ENCODE results near the gene NRG3. TPM values are rescaled to one million over a fixed set of nuclear protein-coding genes. Genes with fewer than 3 reads are reported as not detected.
"Not testable (repeated sequence)": the region's sequence is repeated elsewhere in the genome, so short reads cannot be mapped to it uniquely, and the experiment has no call there.

The NRG3 gene
- total RNA-seq, 8 experiments from 2014 or later, result 0.28 to 17.2 (median 13.6) TPM; not detected in 1

- no peak overlapping the region for H3K27ac ChIP-seq
- no peak for ATAC-seq (replicated peaks in 6 of 8)
- WGBS, 10 experiments, result 10 to 100% (median 88%) methylated on average over 1 to 2 of the region's 2 CpGs; no CpG with 5 or more reads in 2 of the 10 experiments
Observed at GRCh38 chr10:82949816-82950575, 1075.0 kb downstream of the NRG3 start.

GRCh38 chr10:82953331-82953730, 1078.3 kb downstream of the NRG3 start:
- Histone ChIP-seq H3K4me1 (replicated peaks in 1 of 2) (no peaks in the 10 kb centered on the region), H3K27ac (no peak overlapping the region), H3K4me3 (no peak overlapping the region)
- in situ Hi-C loops (cut with MboI; ENCODE audit: low pct_unique_long_range_greater_than_20kb in 2 of 9, low sequenced_read_pairs in 9 of 9, unreplicated experiment in 9 of 9), result loop anchor here in 1 of 9 experiments (25.0 kb wide), 1 partner anchor 141 kb away; no protein-coding TSS in a partner anchor
- peak in 1 of 8 experiments; percentile 47 for ATAC-seq (replicated peaks in 6 of 8)
- 47 to 100% (median 90%) methylated on average over 1 to 5 of the region's 5 CpGs; no CpG with 5 or more reads in 2 of the 10 experiments for WGBS, 10 experiments

More at GRCh38 chr10:82949816-82950575, 1075.0 kb downstream of the NRG3 start:
- no peaks in the 10 kb centered on the region for H3K4me1 ChIP-seq (replicated peaks in 1 of 2)
- H3K4me3 ChIP-seq, result no peak overlapping the region
- in situ Hi-C loops (cut with MboI; ENCODE audit: low pct_unique_long_range_greater_than_20kb in 2 of 9, low sequenced_read_pairs in 9 of 9, unreplicated experiment in 9 of 9), result loop anchor here in 1 of 9 experiments (25.0 kb wide), 1 partner anchor 138 kb away; no protein-coding TSS in a partner anchor

- no peaks in the 10 kb centered on the region for H3K4me1 ChIP-seq (replicated peaks in 1 of 2)
- no peak overlapping the region for H3K27ac ChIP-seq
- H3K4me3 ChIP-seq, result no peak overlapping the region
- in situ Hi-C loops (cut with MboI; ENCODE audit: low pct_unique_long_range_greater_than_20kb in 2 of 9, low sequenced_read_pairs in 9 of 9, unreplicated experiment in 9 of 9), result loop anchor here in 1 of 9 experiments (25.0 kb wide), 1 partner anchor 142 kb away; no protein-coding TSS in a partner anchor
- no peak for ATAC-seq (replicated peaks in 6 of 8)
- WGBS, 10 experiments, result 0 to 80% (median 36%) methylated on average over 1 to 4 of the region's 4 CpGs; no CpG with 5 or more reads in 2 of the 10 experiments
Observed at GRCh38 chr10:82953909-82954308, 1078.9 kb downstream of the NRG3 start.

- in situ Hi-C loops (cut with MboI; ENCODE audit: low pct_unique_long_range_greater_than_20kb in 2 of 9, low sequenced_read_pairs in 9 of 9, unreplicated experiment in 9 of 9), result loop anchor here in 1 of 9 experiments (25.0 kb wide), 1 partner anchor 148 kb away; no protein-coding TSS in a partner anchor
- not testable (repeated sequence) for H3K27ac ChIP-seq; H3K4me3 ChIP-seq; H3K4me1 ChIP-seq (replicated peaks in 1 of 2); ATAC-seq (replicated peaks in 6 of 8)
- WGBS, 10 experiments, result 9 to 100% (median 80%) methylated on average over 1 to 7 of the region's 7 CpGs
Observed at GRCh38 chr10:82960421-82961060, 1085.5 kb downstream of the NRG3 start.

GRCh38 chr10:82961864-82962263, 1086.9 kb downstream of the NRG3 start:
- H3K4me1 ChIP-seq (replicated peaks in 1 of 2), result no peaks in the 10 kb centered on the region
- H3K4me3 ChIP-seq, result no peak overlapping the region
- H3K27ac ChIP-seq, result no peak overlapping the region
- 14 to 60% (median 45%) methylated on average over 1 of the region's 1 CpG; no CpG with 5 or more reads in 2 of the 10 experiments for WGBS, 10 experiments
- no peak for ATAC-seq (replicated peaks in 6 of 8)
- in situ Hi-C loops (cut with MboI; ENCODE audit: low pct_unique_long_range_greater_than_20kb in 2 of 9, low sequenced_read_pairs in 9 of 9, unreplicated experiment in 9 of 9), result loop anchor here in 1 of 9 experiments (25.0 kb wide), 1 partner anchor 150 kb away; no protein-coding TSS in a partner anchor

GRCh38 chr10:82966130-82966529, 1091.1 kb downstream of the NRG3 start:
- 22 to 100% (median 97%) methylated on average over 1 to 2 of the region's 2 CpGs for WGBS, 10 experiments
- no peak overlapping the region for H3K4me3 ChIP-seq
- no peaks in the 10 kb centered on the region for H3K4me1 ChIP-seq (replicated peaks in 1 of 2)
- no peak overlapping the region for H3K27ac ChIP-seq
- in situ Hi-C loops (cut with MboI; ENCODE audit: low pct_unique_long_range_greater_than_20kb in 2 of 9, low sequenced_read_pairs in 9 of 9, unreplicated experiment in 9 of 9), result loop anchor here in 1 of 9 experiments (25.0 kb wide), 1 partner anchor 154 kb away; no protein-coding TSS in a partner anchor
- ATAC-seq (replicated peaks in 6 of 8), result no peak

GRCh38 chr10:82968533-82968932, 1093.5 kb downstream of the NRG3 start:
- no peak for ATAC-seq (replicated peaks in 6 of 8)
- in situ Hi-C loops (cut with MboI; ENCODE audit: low pct_unique_long_range_greater_than_20kb in 2 of 9, low sequenced_read_pairs in 9 of 9, unreplicated experiment in 9 of 9), result loop anchor here in 1 of 9 experiments (25.0 kb wide), 1 partner anchor 156 kb away; no protein-coding TSS in a partner anchor
- Histone ChIP-seq H3K27ac (no peak overlapping the region), H3K4me3 (no peak overlapping the region), H3K4me1 (replicated peaks in 1 of 2) (no peaks in the 10 kb centered on the region)
- 0 to 100% (median 86%) methylated on average over 1 to 3 of the region's 5 CpGs; no CpG with 5 or more reads in 3 of the 10 experiments for WGBS, 10 experiments

- in situ Hi-C loops (cut with MboI; ENCODE audit: low pct_unique_long_range_greater_than_20kb in 2 of 9, low sequenced_read_pairs in 9 of 9, unreplicated experiment in 9 of 9), result loop anchor here in 1 of 9 experiments (25.0 kb wide), 1 partner anchor 157 kb away; no protein-coding TSS in a partner anchor
- Histone ChIP-seq H3K4me1 (replicated peaks in 1 of 2) (no peaks in the 10 kb centered on the region), H3K27ac (no peak overlapping the region), H3K4me3 (no peak overlapping the region)
- no peak for ATAC-seq (replicated peaks in 6 of 8)
- 0 to 100% (median 50%) methylated on average over 1 of the region's 1 CpG; no CpG with 5 or more reads in 1 of the 10 experiments for WGBS, 10 experiments
Observed at GRCh38 chr10:82969405-82969804, 1094.4 kb downstream of the NRG3 start.

- WGBS, 10 experiments, result 14 to 100% (median 65%) methylated on average over 2 to 5 of the region's 5 CpGs; no CpG with 5 or more reads in 1 of the 10 experiments
- no peak overlapping the region for H3K4me3 ChIP-seq
- in situ Hi-C loops (cut with MboI; ENCODE audit: low pct_unique_long_range_greater_than_20kb in 2 of 9, low sequenced_read_pairs in 9 of 9, unreplicated experiment in 9 of 9), result no loop called here
- peaks cover 3 to 14% of the 10 kb centered on the region in 2 donors for H3K4me1 ChIP-seq (replicated peaks in 1 of 2)
- H3K27ac ChIP-seq, result no peak overlapping the region
- ATAC-seq (replicated peaks in 6 of 8), result no peak
Observed at GRCh38 chr10:82980321-82980720, 1105.3 kb downstream of the NRG3 start.

- in situ Hi-C loops (cut with MboI; ENCODE audit: low pct_unique_long_range_greater_than_20kb in 2 of 9, low sequenced_read_pairs in 9 of 9, unreplicated experiment in 9 of 9), result no loop called here
- 0 to 100% (median 70%) methylated on average over 1 to 5 of the region's 6 CpGs; no CpG with 5 or more reads in 1 of the 10 experiments for WGBS, 10 experiments
- Histone ChIP-seq H3K4me3 (no peak overlapping the region), H3K27ac (no peak overlapping the region), H3K4me1 (replicated peaks in 1 of 2) (peaks cover 3 to 14% of the 10 kb centered on the region in 2 donors)
- peak in 4 of 8 experiments; percentile 20 to 61 (median 54) for ATAC-seq (replicated peaks in 6 of 8)
Observed at GRCh38 chr10:82981137-82981723, 1106.2 kb downstream of the NRG3 start.

GRCh38 chr10:82982110-82982608, 1107.2 kb downstream of the NRG3 start:
- peak in 5 of 8 experiments; percentile 51 to 94 (median 72) for ATAC-seq (replicated peaks in 6 of 8)
- H3K27ac ChIP-seq, result no peak overlapping the region
- in situ Hi-C loops (cut with MboI; ENCODE audit: low pct_unique_long_range_greater_than_20kb in 2 of 9, low sequenced_read_pairs in 9 of 9, unreplicated experiment in 9 of 9), result no loop called here
- 0 to 93% (median 71%) methylated on average over 2 to 5 of the region's 5 CpGs; no CpG with 5 or more reads in 1 of the 10 experiments for WGBS, 10 experiments
- H3K4me1 ChIP-seq (replicated peaks in 1 of 2), result peaks cover 3 to 14% of the 10 kb centered on the region in 2 donors
- H3K4me3 ChIP-seq, result no peak overlapping the region

- peaks cover 3 to 8% of the 10 kb centered on the region in 2 donors for H3K4me1 ChIP-seq (replicated peaks in 1 of 2)
- no peak overlapping the region for H3K27ac ChIP-seq
- no peak overlapping the region for H3K4me3 ChIP-seq
- WGBS, 10 experiments, result 50 to 100% (median 90%) methylated on average over 2 to 8 of the region's 10 CpGs
- in situ Hi-C loops (cut with MboI; ENCODE audit: low pct_unique_long_range_greater_than_20kb in 2 of 9, low sequenced_read_pairs in 9 of 9, unreplicated experiment in 9 of 9), result no loop called here
- no peak for ATAC-seq (replicated peaks in 6 of 8)
Observed at GRCh38 chr10:82986216-82986615, 1111.2 kb downstream of the NRG3 start.

All from motor neuron (in vitro differentiated cells).